GM12878 (cell line): Measurements from ENCODE around the gene LRRC3C. TPM values are rescaled to one million over a fixed set of nuclear protein-coding genes. Genes with fewer than 3 reads are reported as not detected.

Source experiments
- ATAC-seq: fragments of 200-7000 bp; cut with Tn5 transposase; 3 replicates; pipeline ENCODE4 v1.9.1; 2020; ENCODE audit warnings: mild to moderate bottlenecking, moderate library complexity
- BruUV-seq: library from RNA; stranded (reverse); fragments of 400-500 nt; replicated peaks from 2 replicates; lab custom pipeline; 2021; lab: Mats Ljungman, UMichigan
- CTCF ChIA-PET: fragments of 300-600 bp; sonication (Branson Sonifier 250); formaldehyde crosslinking; extraction: SDS; loops from one replicate; lab custom pipeline; 2021; ENCODE audit warnings: inconsistent platforms; lab: Yijun Ruan, JAX
- POLR2A ChIA-PET: fragments of 350-600 bp; formaldehyde crosslinking; extraction: SDS; loops from one replicate; lab custom pipeline; 2021; ENCODE audit warnings: inconsistent platforms; lab: Charles Lee
- RAD21 ChIA-PET: fragments of 300-600 bp; sonication (Branson Sonifier 250); formaldehyde crosslinking; loops from one replicate; lab custom pipeline; 2023; ENCODE audit warnings: antibody characterized with exemption; ENCODE audit not compliant: unreplicated experiment; lab: Charles Lee
- SMC1A ChIA-PET: fragments of 300-600 bp; sonication (Branson Sonifier 250); formaldehyde crosslinking; loops from one replicate; lab custom pipeline; 2023; ENCODE audit not compliant: unreplicated experiment, uncharacterized antibody; lab: Charles Lee
- DNase-seq: peaks from one replicate; pipeline ENCODE4 v3.0.0-alpha.2; 2011; ENCODE audit warnings: low read depth, low spot score
- FAIRE-seq: peaks from 3 replicates; lab custom pipeline; 2011; peaks lifted over from hg19 to GRCh38; lab: Jason Lieb, UNC
- H2AFZ ChIP-seq: 2 replicates; pipeline ENCODE4 v1.6.0; 2011; ENCODE audit warnings: low read depth, low read length, control low read depth; ENCODE audit not compliant: control insufficient read depth
- H3K27ac ChIP-seq: 2 replicates; pipeline ENCODE4 v1.5.1; 2011; ENCODE audit warnings: control low read depth; ENCODE audit not compliant: control insufficient read depth, insufficient read depth
- H3K27me3 ChIP-seq, 2 experiments: replicated peaks in 1 of 2; 2 replicates each; pipeline versions ENCODE4 v1.6.0 to v1.6.1; 2011; ENCODE audit warnings: low read length in 1 of 2; ENCODE audit not compliant: control insufficient read depth in 2 of 2, insufficient read depth in 2 of 2
- H3K36me3 ChIP-seq, 2 experiments: 2 replicates each; pipeline ENCODE4 v1.5.1; 2011; ENCODE audit warnings: low read length in 1 of 2; ENCODE audit not compliant: control insufficient read depth in 2 of 2, insufficient read depth in 2 of 2
- H3K4me1 ChIP-seq: 2 replicates; pipeline ENCODE4 v1.6.1; 2011; ENCODE audit warnings: mild to moderate bottlenecking, low read length, moderate library complexity, mixed read lengths; ENCODE audit not compliant: control insufficient read depth, insufficient read depth
- H3K4me2 ChIP-seq: 2 replicates; pipeline ENCODE4 v1.6.0; 2011; ENCODE audit warnings: control low read depth; ENCODE audit not compliant: control insufficient read depth, insufficient read depth
- H3K4me3 ChIP-seq: fragments of 200-600 bp; sonication (generic); 2 replicates; pipeline ENCODE4 v1.5.1; 2016
- H3K79me2 ChIP-seq: 2 replicates; pipeline ENCODE4 v1.6.0; 2011; ENCODE audit warnings: low read length; ENCODE audit not compliant: control insufficient read depth, insufficient read depth
- H3K9ac ChIP-seq: 2 replicates; pipeline ENCODE4 v1.8.0; 2011; ENCODE audit warnings: low read length, control low read depth, mixed read lengths; ENCODE audit not compliant: control insufficient read depth, insufficient read depth
- H3K9me3 ChIP-seq: replicated peaks from 3 replicates; pipeline ENCODE4 v1.5.1; 2011; ENCODE audit warnings: mild to moderate bottlenecking, low read length; ENCODE audit not compliant: control insufficient read depth, insufficient read depth
- H4K20me1 ChIP-seq: 2 replicates; pipeline ENCODE4 v1.6.0; 2011; ENCODE audit not compliant: control insufficient read depth, insufficient read depth
- BHLHE40 ChIP-seq, 2 experiments: fragments of 450-650 bp in 1 of 2; IDR thresholded peaks; 2 replicates each; pipeline ENCODE4 v1.6.1; 2011 to 2017; ENCODE audit warnings: low read depth in 2 of 2, borderline replicate concordance in 1 of 2, improper control_type of control experiment in 1 of 2, low read length in 1 of 2, mild to moderate bottlenecking in 1 of 2
- CBFB ChIP-seq: IDR thresholded peaks from 2 replicates; pipeline ENCODE4 v1.6.1; 2016; ENCODE audit warnings: antibody characterized with exemption, low read depth
- CHD4 ChIP-seq: fragments of 200-600 bp; sonication (generic); IDR thresholded peaks from 2 replicates; pipeline ENCODE4 v1.6.1; 2016; ENCODE audit warnings: mild to moderate bottlenecking
- E2F8 ChIP-seq: fragments of 450-650 bp; IDR thresholded peaks from 2 replicates; pipeline ENCODE4 v1.6.1; 2018; ENCODE audit warnings: mild to moderate bottlenecking, low read depth, moderate library complexity; ENCODE audit not compliant: partially characterized antibody
- ETV6 ChIP-seq, 2 experiments: fragments of 450-650 bp in 1 of 2; IDR thresholded peaks in 1 of 2; conservative IDR thresholded peaks in 1 of 2; 2 replicates each; pipeline ENCODE4 v1.6.1; 2014; ENCODE audit warnings: antibody characterized with exemption in 1 of 2, borderline replicate concordance in 1 of 2, low read depth in 1 of 2, mild to moderate bottlenecking in 1 of 2, moderate library complexity in 1 of 2
- HDAC2 ChIP-seq: fragments of 200-600 bp; sonication (generic); IDR thresholded peaks from 2 replicates; pipeline ENCODE4 v1.6.1; 2017
- MLLT1 ChIP-seq: fragments of 450-650 bp; IDR thresholded peaks from 2 replicates; pipeline ENCODE4 v1.6.1; 2016; ENCODE audit warnings: mild to moderate bottlenecking
- MXI1 ChIP-seq: fragments of 150-350 bp; IDR thresholded peaks from 2 replicates; pipeline ENCODE4 v1.6.1; 2011; ENCODE audit warnings: low read depth, mild to moderate bottlenecking, inconsistent platforms, low read length, improper control_type of control experiment
- POLR2A ChIP-seq: IDR thresholded peaks from 2 replicates; pipeline ENCODE4 v1.6.1; 2011; ENCODE audit warnings: low read depth, mild to moderate bottlenecking, low read length
- WRNIP1 ChIP-seq: IDR thresholded peaks from 2 replicates; pipeline ENCODE4 v1.6.1; 2011; ENCODE audit warnings: low read depth, low read length, improper control_type of control experiment, borderline replicate concordance
- WGBS: methylation state at CpG from one replicate; pipeline ENCODE4 v1.1.6; 2016; ENCODE audit warnings: low lambda C conversion rate; ENCODE audit not compliant: insufficient replicate concordance, insufficient coverage; ENCODE audit errors: missing lambda C conversion rate; 5-methylcytosine and 5-hydroxymethylcytosine counted together
- in situ Hi-C: fragments of 300-500 bp; cut with MboI; formaldehyde crosslinking; loops from 9 replicates; pipeline ENCODE4 v1.14.3; 2018; ENCODE audit warnings: mixed read lengths
- intact Hi-C: fragments of 100-400 bp; cut with micrococcal nuclease; formaldehyde crosslinking; loops from one replicate; pipeline ENCODE4 v1.14.2; 2022; ENCODE audit not compliant: unreplicated experiment
- polyA plus RNA-seq, 11 experiments: library from polyadenylated mRNA; depleted of rRNA in 4 of 11; unstranded in 6 of 11; stranded (reverse) in 5 of 11; fragments of >200 nt; fragmentation: Nextera tagmentation in 4 of 11; fragmentation: Illumina TruSeq in 1 of 11; extraction: Ambion mirVana in 4 of 11; extraction: Trizol in 1 of 11; gene quantifications; 1 replicate in 1 of 11; 2 replicates in 10 of 11; pipeline versions ENCODE4 v1.2.1 to v1.2.3, GENCODE V29; 2011 to 2016; ENCODE audit warnings: inconsistent platforms in 2 of 11, missing spikeins in 2 of 11, low read depth in 1 of 11
- total RNA-seq, 4 experiments: library from RNA; depleted of rRNA in 3 of 4; stranded (reverse); fragments of >200 nt in 3 of 4; fragmentation: Illumina TruSeq in 1 of 4; extraction: Trizol in 1 of 4; gene quantifications; 2 replicates each; pipeline versions ENCODE4 v1.2.1 to v1.2.3, GENCODE V29; 2013 to 2021

LRRC3C gene
- total and polyA plus RNA-seq, 10 of the 15 experiments (the other 5 are each of a cell fraction or from before 2014, with no cell fraction given) = not detected

DNA sequence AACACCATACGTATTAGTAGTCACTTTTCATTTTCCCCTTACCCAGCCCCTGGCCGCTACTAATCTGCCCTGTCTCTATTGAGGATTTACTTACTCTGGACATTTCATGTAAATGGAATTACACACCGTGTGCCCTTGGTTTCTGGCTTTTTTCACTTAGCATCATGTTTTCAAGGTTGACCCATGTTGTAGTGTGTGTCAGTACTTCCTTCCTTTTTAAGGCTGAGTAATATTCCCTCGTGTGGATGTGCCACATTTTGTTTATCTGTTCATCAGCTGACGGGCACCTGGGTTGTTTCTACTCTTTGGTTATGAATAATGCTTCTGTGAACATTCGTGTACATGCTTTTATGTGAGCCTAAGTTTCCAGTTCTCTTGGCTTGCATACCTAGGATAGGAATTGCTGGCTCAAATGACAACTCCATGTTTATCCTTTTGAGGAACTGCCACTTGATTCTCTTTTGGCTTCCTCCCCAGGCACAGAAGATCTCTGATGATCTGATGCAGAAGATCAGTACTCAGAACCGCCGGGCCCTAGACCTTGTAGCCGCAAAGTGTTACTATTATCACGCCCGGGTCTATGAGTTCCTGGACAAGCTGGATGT lies 60.8 kb downstream of the LRRC3C start:
- FAIRE-seq (no peak), DNase-seq (no peak), ATAC-seq (no peak)
- no peak overlapping the region for H2AFZ ChIP-seq
- no peak overlapping the region for H3K4me2 ChIP-seq
- H4K20me1 ChIP-seq = no peaks in the 10 kb centered on the region
- SMC1A ChIA-PET = no interaction called here
- CTCF ChIA-PET = no interaction called here
- H3K4me3 ChIP-seq = no peak overlapping the region
- in situ Hi-C loops (no loop called here), intact Hi-C loops (no loop called here)
- BruUV-seq = no TSS peak
- H3K9ac ChIP-seq = no peak overlapping the region
- no peaks in the 10 kb centered on the region for H3K27me3 ChIP-seq
- no peaks in the 10 kb centered on the region for H3K9me3 ChIP-seq
- no peak overlapping the region for H3K27ac ChIP-seq
- RAD21 ChIA-PET = no interaction called here
- WGBS = 73% methylated on average over 11 of the region's 11 CpGs
- POLR2A ChIA-PET = no interaction called here
- TF ChIP-seq CHD4 = no peak
- TF ChIP-seq MXI1 = no peak
- TF ChIP-seq BHLHE40 (IDR thresholded peaks at IDR 0.05; ENCODE audit: borderline replicate concordance in 1 of 2, low read depth in 2 of 2, low read length in 1 of 2) = no peak
- TF ChIP-seq MLLT1 = no peak
- no peak for TF ChIP-seq ETV6 (conservative IDR thresholded peaks at IDR 0.05 in 1 of 2, IDR thresholded peaks at IDR 0.05 in 1 of 2; ENCODE audit: borderline replicate concordance in 1 of 2, low read depth in 1 of 2)
- TF ChIP-seq HDAC2 = no peak
- TF ChIP-seq E2F8 = no peak
- no peak for TF ChIP-seq POLR2A
- no peak for TF ChIP-seq WRNIP1
- TF ChIP-seq CBFB = no peak
- peaks cover 45 to 48% of the 10 kb centered on the region in 2 experiments for H3K36me3 ChIP-seq
- H3K79me2 ChIP-seq = peaks cover 7% of the 10 kb centered on the region
- H3K4me1 ChIP-seq = no peaks in the 10 kb centered on the region
